Endothelial cell of umbilical vein (primary cell): Measurements from ENCODE around the gene USH1C. TPM values are rescaled to one million over a fixed set of nuclear protein-coding genes. Genes with fewer than 3 reads are reported as not detected.

Source experiments
- BruUV-seq: library from RNA; stranded (reverse); fragments of 400-500 nt; replicated peaks from 2 replicates; lab custom pipeline; 2021; lab: Mats Ljungman, UMichigan
- CTCF ChIA-PET: fragments of 300-600, 350-600 bp; sonication (Branson Sonifier 250); formaldehyde crosslinking; loops from one replicate; lab custom pipeline; 2021; ENCODE audit warnings: antibody characterized with exemption, inconsistent platforms; lab: Charles Lee
- POLR2A ChIA-PET: fragments of 300-600, 350-600 bp; sonication (Branson Sonifier 250); formaldehyde crosslinking; loops from one replicate; lab custom pipeline; 2021; ENCODE audit warnings: antibody characterized with exemption, inconsistent platforms; lab: Charles Lee
- DNase-seq: peaks from one replicate; pipeline ENCODE4 v3.0.0-alpha.2; 2011; ENCODE audit warnings: low read depth, low spot score
- FAIRE-seq: peaks from 2 replicates; lab custom pipeline; 2011; peaks lifted over from hg19 to GRCh38; lab: Jason Lieb, UNC
- H2AFZ ChIP-seq: 2 replicates; pipeline ENCODE4 v1.6.0; 2012; ENCODE audit warnings: low read depth, low read length, control low read depth, inconsistent platforms
- H3K27ac ChIP-seq: 2 replicates; pipeline ENCODE4 v1.5.1; 2011; ENCODE audit warnings: low read depth, mild to moderate bottlenecking, control low read depth, low read length, moderate library complexity; ENCODE audit not compliant: insufficient read depth
- H3K27me3 ChIP-seq, 2 experiments: 2 replicates each; pipeline versions ENCODE4 v1.6.0 to v1.6.1; 2011; ENCODE audit warnings: low read length in 2 of 2, mixed read lengths in 1 of 2; ENCODE audit not compliant: control insufficient read depth in 2 of 2, insufficient read depth in 2 of 2
- H3K36me3 ChIP-seq, 2 experiments: 2 replicates in 1 of 2; 3 replicates in 1 of 2; pipeline ENCODE4 v1.5.1; 2011; ENCODE audit warnings: low read length in 2 of 2, mild to moderate bottlenecking in 1 of 2, moderate library complexity in 1 of 2; ENCODE audit not compliant: control insufficient read depth in 2 of 2, insufficient read depth in 2 of 2; ENCODE audit errors: extremely low read depth in 1 of 2
- H3K4me1 ChIP-seq: 3 replicates; pipeline ENCODE4 v1.5.1; 2011; ENCODE audit warnings: mild to moderate bottlenecking, low read length; ENCODE audit not compliant: control insufficient read depth, insufficient read depth; ENCODE audit errors: extremely low read depth
- H3K4me2 ChIP-seq: 2 replicates; pipeline ENCODE4 v1.6.1; 2011; ENCODE audit warnings: low read length, control low read depth, mixed read lengths; ENCODE audit not compliant: insufficient read depth
- H3K4me3 ChIP-seq, 3 experiments: fragments of 200-600 bp in 1 of 3; sonication (generic), shearing (Covaris generic) in 1 of 3; replicated peaks in 1 of 3; 2 replicates each; pipeline ENCODE4 v1.5.1; 2011 to 2016; ENCODE audit warnings: control low read depth in 3 of 3, low read length in 3 of 3, mild to moderate bottlenecking in 2 of 3, inconsistent platforms in 1 of 3, low read depth in 1 of 3, moderate library complexity in 1 of 3; ENCODE audit not compliant: insufficient read depth in 1 of 3
- H3K79me2 ChIP-seq: 2 replicates; pipeline ENCODE4 v1.6.0; 2012; ENCODE audit warnings: low read length, inconsistent platforms; ENCODE audit not compliant: control insufficient read depth, insufficient read depth
- H3K9ac ChIP-seq: replicated peaks from 2 replicates; pipeline ENCODE3; 2011; ENCODE audit warnings: low read length, control low read depth; ENCODE audit not compliant: insufficient read depth; ENCODE audit errors: extremely low read depth
- H3K9me1 ChIP-seq: replicated peaks from 3 replicates; pipeline ENCODE4 v1.6.0; 2011; ENCODE audit warnings: mild to moderate bottlenecking, low read length; ENCODE audit not compliant: control insufficient read depth, insufficient read depth; ENCODE audit errors: extremely low read depth
- H3K9me3 ChIP-seq: replicated peaks from 2 replicates; pipeline ENCODE4 v1.5.1; 2012; ENCODE audit warnings: low read length, inconsistent platforms; ENCODE audit not compliant: control insufficient read depth, insufficient read depth
- H4K20me1 ChIP-seq: replicated peaks from 2 replicates; pipeline ENCODE3; 2011; ENCODE audit warnings: mild to moderate bottlenecking, low read length; ENCODE audit not compliant: control insufficient read depth, insufficient read depth; ENCODE audit errors: extremely low read depth
- EZH2 ChIP-seq: IDR thresholded peaks from 2 replicates; pipeline ENCODE4 v1.6.1; 2012; ENCODE audit warnings: borderline replicate concordance, low read depth, mild to moderate bottlenecking, moderate library complexity, low read length, inconsistent platforms; ENCODE audit not compliant: severe bottlenecking
- FOS ChIP-seq: IDR thresholded peaks from 2 replicates; pipeline ENCODE4 v1.6.1; 2011; ENCODE audit warnings: mild to moderate bottlenecking, low read length, moderate library complexity, borderline replicate concordance; ENCODE audit not compliant: insufficient read depth
- GATA2 ChIP-seq: IDR thresholded peaks from 2 replicates; pipeline ENCODE4 v1.7.0; 2011; ENCODE audit warnings: low read depth, mild to moderate bottlenecking, moderate library complexity, mixed read lengths, low read length; ENCODE audit not compliant: insufficient read length, insufficient read depth
- JUN ChIP-seq: IDR thresholded peaks from 2 replicates; pipeline ENCODE4 v1.6.1; 2011; ENCODE audit warnings: borderline replicate concordance, low read depth; ENCODE audit not compliant: insufficient read length, insufficient read depth
- MAX ChIP-seq: IDR thresholded peaks from 2 replicates; pipeline ENCODE4 v1.6.1; 2011; ENCODE audit not compliant: insufficient read depth, insufficient read length
- MYC ChIP-seq: IDR thresholded peaks from one replicate; pipeline ENCODE4 v1.6.1; 2011; ENCODE audit warnings: mild to moderate bottlenecking, low read depth, low read length
- POLR2A ChIP-seq: IDR thresholded peaks from 2 replicates; pipeline ENCODE4 v1.6.1; 2012; ENCODE audit warnings: low read depth, mild to moderate bottlenecking, control low read depth, low read length
- POLR2AphosphoS5 ChIP-seq: IDR thresholded peaks from 2 replicates; pipeline ENCODE4 v1.6.1; 2012; ENCODE audit warnings: low read depth, mild to moderate bottlenecking, control low read depth, low read length, moderate library complexity; ENCODE audit not compliant: insufficient read depth
- dilution Hi-C: fragments of 300-500 bp; cut with MboI; formaldehyde crosslinking; loops from one replicate; pipeline ENCODE4 v1.15.0; 2019; ENCODE audit warnings: low sequenced_read_pairs; ENCODE audit not compliant: extremely low pct_ligation_motif_present
- intact Hi-C: fragments of 100-400 bp; cut with micrococcal nuclease; formaldehyde crosslinking; loops from one replicate; pipeline ENCODE4 v1.10.0; 2022
- polyA plus RNA-seq, 4 experiments: library from polyadenylated mRNA; depleted of rRNA in 3 of 4; stranded (reverse) in 3 of 4; unstranded in 1 of 4; fragments of >200 nt; gene quantifications; 2 replicates each; pipeline versions ENCODE4 v1.2.1 to v1.2.3, GENCODE V29; 2011 to 2012; ENCODE audit warnings: missing spikeins in 1 of 4
- total RNA-seq: library from RNA; stranded (reverse); gene quantifications from 2 replicates; pipeline ENCODE4 v1.2.3, GENCODE V29; 2021
- TF ChIP-seq, protein P1 (sequence below), 2 donors: IDR thresholded peaks; 1 replicate in 1 of 2; 2 replicates in 1 of 2; pipeline ENCODE4 v1.5.1; 2011; ENCODE audit warnings: low read length in 2 of 2, mild to moderate bottlenecking in 2 of 2, moderate library complexity in 2 of 2, control low read depth in 1 of 2, inconsistent platforms in 1 of 2, low read depth in 1 of 2; ENCODE audit not compliant: insufficient read depth in 1 of 2; ENCODE audit errors: extremely low read depth in 1 of 2

The USH1C gene
- total and polyA plus RNA-seq, 2 donors (not counting 3 experiments of a cell fraction or from before 2014, with no cell fraction given): not detected

DNA sequence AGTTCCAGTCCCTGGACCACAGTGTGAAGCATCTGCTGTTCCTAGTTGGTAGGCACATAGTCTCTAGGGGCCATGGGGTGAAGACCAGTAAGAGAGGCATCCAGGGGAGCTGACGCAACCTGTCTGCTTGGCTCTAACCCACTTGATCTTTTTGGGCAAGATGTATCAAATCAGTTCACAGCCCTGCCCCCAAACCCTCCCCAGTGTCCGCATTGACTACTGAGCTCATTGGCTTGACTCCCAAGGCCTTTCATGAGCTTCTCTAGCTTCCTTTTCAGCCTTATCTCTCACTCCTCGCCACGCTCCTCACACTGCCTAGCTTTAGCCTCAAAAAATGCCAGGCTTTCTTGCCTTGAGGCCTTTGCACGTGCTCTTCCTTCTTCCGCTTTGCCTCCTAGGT is 37.9 kb downstream of the USH1C start:
- no peaks in the 10 kb centered on the region for H3K27me3 ChIP-seq
- H3K9ac ChIP-seq: no peak overlapping the region
- TF ChIP-seq POLR2AphosphoS5: no peak
- no peak for TF ChIP-seq GATA2
- TF ChIP-seq MYC: no peak
- no peak for TF ChIP-seq POLR2A
- no peak for TF ChIP-seq FOS
- TF ChIP-seq EZH2: no peak
- no peak for TF ChIP-seq MAX
- TF ChIP-seq, protein P1, sequence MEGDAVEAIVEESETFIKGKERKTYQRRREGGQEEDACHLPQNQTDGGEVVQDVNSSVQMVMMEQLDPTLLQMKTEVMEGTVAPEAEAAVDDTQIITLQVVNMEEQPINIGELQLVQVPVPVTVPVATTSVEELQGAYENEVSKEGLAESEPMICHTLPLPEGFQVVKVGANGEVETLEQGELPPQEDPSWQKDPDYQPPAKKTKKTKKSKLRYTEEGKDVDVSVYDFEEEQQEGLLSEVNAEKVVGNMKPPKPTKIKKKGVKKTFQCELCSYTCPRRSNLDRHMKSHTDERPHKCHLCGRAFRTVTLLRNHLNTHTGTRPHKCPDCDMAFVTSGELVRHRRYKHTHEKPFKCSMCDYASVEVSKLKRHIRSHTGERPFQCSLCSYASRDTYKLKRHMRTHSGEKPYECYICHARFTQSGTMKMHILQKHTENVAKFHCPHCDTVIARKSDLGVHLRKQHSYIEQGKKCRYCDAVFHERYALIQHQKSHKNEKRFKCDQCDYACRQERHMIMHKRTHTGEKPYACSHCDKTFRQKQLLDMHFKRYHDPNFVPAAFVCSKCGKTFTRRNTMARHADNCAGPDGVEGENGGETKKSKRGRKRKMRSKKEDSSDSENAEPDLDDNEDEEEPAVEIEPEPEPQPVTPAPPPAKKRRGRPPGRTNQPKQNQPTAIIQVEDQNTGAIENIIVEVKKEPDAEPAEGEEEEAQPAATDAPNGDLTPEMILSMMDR (IDR thresholded peaks at IDR 0.05; ENCODE audit: extremely low read depth in 1 of 2, insufficient read depth in 1 of 2, low read depth in 1 of 2, low read length in 2 of 2): no peak
- TF ChIP-seq JUN: no peak
- BruUV-seq: no TSS peak
- ChIA-PET CTCF (interaction anchor here (1.1 to 7.4 kb wide), 4 partner anchors 11 to 277 kb away, joined by 4 to 184 read pairs (median 12); no protein-coding TSS in a partner anchor), POLR2A (no interaction called here)
- no peaks in the 10 kb centered on the region for H3K9me3 ChIP-seq
- H3K9me1 ChIP-seq: no peaks in the 10 kb centered on the region
- H2AFZ ChIP-seq: no peak overlapping the region
- H3K36me3 ChIP-seq: no peaks in the 10 kb centered on the region
- H3K27ac ChIP-seq: no peak overlapping the region
- no peaks in the 10 kb centered on the region for H3K79me2 ChIP-seq
- H3K4me2 ChIP-seq: no peak overlapping the region
- no peak for FAIRE-seq
- H4K20me1 ChIP-seq: no peaks in the 10 kb centered on the region
- intact Hi-C loops: no loop called here
- no peak overlapping the region for H3K4me3 ChIP-seq
- no peak for DNase-seq
- dilution Hi-C loops: no loop called here
- H3K4me1 ChIP-seq: no peaks in the 10 kb centered on the region
